ENCODE results near the gene BRINP1. TPM values are rescaled to one million over a fixed set of nuclear protein-coding genes. Genes with fewer than 3 reads are reported as not detected.

The BRINP1 gene
- total and polyA plus RNA-seq, 2 experiments from 2014 or later: 13.4 to 33.5 TPM

- no peaks in the 10 kb centered on the region for H3K27me3 Mint-ChIP-seq (ENCODE audit: insufficient read depth, low read depth, poor library complexity)
These were observed 43.2 kb upstream of the BRINP1 start for GRCh38 chr9:119412399-119412798.

GRCh38 chr9:119409552-119409951 is 40.3 kb upstream of the BRINP1 start:
- Histone ChIP-seq H3K4me3 (no peak overlapping the region), H3K36me3 (ENCODE audit: insufficient read depth) (no peaks in the 10 kb centered on the region), H3F3A (replicated peaks; ENCODE audit: low read depth) (no peaks in the 10 kb centered on the region), H3K9me2 (ENCODE audit: insufficient read depth) (peaks cover 9% of the 10 kb centered on the region; the same call in 1 of the 2 replicates), H4K20me1 (replicated peaks; ENCODE audit: insufficient read depth) (no peaks in the 10 kb centered on the region), H2AFZ (no peak overlapping the region), H3K79me2 (replicated peaks; ENCODE audit: insufficient read depth) (no peaks in the 10 kb centered on the region), H3K4me2 (no peak overlapping the region), H3K27me3 (ENCODE audit: insufficient read depth) (no peaks in the 10 kb centered on the region), H3K4me1 (ENCODE audit: insufficient read depth) (no peaks in the 10 kb centered on the region), H3K27ac (ENCODE audit: low read depth) (no peak overlapping the region)
- H3K27me3 Mint-ChIP-seq (ENCODE audit: insufficient read depth, low read depth, poor library complexity): peaks cover 1% of the 10 kb centered on the region
- DNase-seq (ENCODE audit: low spot score) (no peak), ATAC-seq (no peak)
- no peak overlapping the region for H3K27ac Mint-ChIP-seq
- H3K36me3 Mint-ChIP-seq (ENCODE audit: low read depth): no peaks in the 10 kb centered on the region
- no peaks in the 10 kb centered on the region; the same call in 2 of the 3 replicates for H3K4me1 Mint-ChIP-seq
- no peaks in the 10 kb centered on the region for H3K9me3 Mint-ChIP-seq
- H3K4me3 Mint-ChIP-seq: no peak overlapping the region
- TF ChIP-seq REST (IDR thresholded peaks at IDR 0.05; ENCODE audit: unreplicated experiment): no peak
- no peak for TF ChIP-seq JUNB (IDR thresholded peaks at IDR 0.05; ENCODE audit: unreplicated experiment)
- TF ChIP-seq NANOG (IDR thresholded peaks at IDR 0.05; ENCODE audit: borderline replicate concordance): no peak
- TF ChIP-seq ZNF114 (CRISPR knock-in tag; IDR thresholded peaks at IDR 0.05): no peak
- TF ChIP-seq CTCF (conservative IDR thresholded peaks at IDR 0.05; ENCODE audit: low read depth in 2 of 2): peak in 1 of 2 experiments; percentile 25; a peak in 2 of 4 replicates
- TF ChIP-seq ZNF331 (CRISPR knock-in tag; IDR thresholded peaks at IDR 0.05; ENCODE audit: low read depth): no peak

More at GRCh38 chr9:119412399-119412798, 43.2 kb upstream of the BRINP1 start:
- peaks cover 4% of the 10 kb centered on the region; the same call in 1 of the 2 replicates for H3K9me2 ChIP-seq (ENCODE audit: insufficient read depth)
- H2AFZ ChIP-seq: no peak overlapping the region
- no peaks in the 10 kb centered on the region for H3K27me3 ChIP-seq (ENCODE audit: insufficient read depth)
- Mint-ChIP-seq H3K9me3 (no peaks in the 10 kb centered on the region), H3K36me3 (ENCODE audit: low read depth) (no peaks in the 10 kb centered on the region), H3K27ac (no peak overlapping the region), H3K4me1 (no peaks in the 10 kb centered on the region), H3K4me3 (no peak overlapping the region)
- H3K4me3 ChIP-seq: no peak overlapping the region
- no peaks in the 10 kb centered on the region for H3F3A ChIP-seq (replicated peaks; ENCODE audit: low read depth)
- H4K20me1 ChIP-seq (replicated peaks; ENCODE audit: insufficient read depth): no peaks in the 10 kb centered on the region
- no peaks in the 10 kb centered on the region for H3K36me3 ChIP-seq (ENCODE audit: insufficient read depth)
- H3K4me1 ChIP-seq (ENCODE audit: insufficient read depth): no peaks in the 10 kb centered on the region
- no peak overlapping the region for H3K4me2 ChIP-seq
- ATAC-seq (peak; percentile 58), DNase-seq (ENCODE audit: low spot score) (peak; percentile 20)
- no peaks in the 10 kb centered on the region for H3K79me2 ChIP-seq (replicated peaks; ENCODE audit: insufficient read depth)
- no peak for TF ChIP-seq JUNB (IDR thresholded peaks at IDR 0.05; ENCODE audit: unreplicated experiment)
- no peak for TF ChIP-seq EZH2phosphoT487 (IDR thresholded peaks at IDR 0.05; ENCODE audit: unreplicated experiment)
- peak in 1 of 2 experiments; percentile 49; a peak in 2 of 4 replicates for TF ChIP-seq CTCF (conservative IDR thresholded peaks at IDR 0.05; ENCODE audit: low read depth in 2 of 2)
- H3K27ac ChIP-seq (ENCODE audit: low read depth): no peak overlapping the region
